GM13977 (cell line): ENCODE data around the gene TUFT1.
A peak's percentile ranks its signal among the peaks of the same experiment; 100 is the strongest.

Experiments used
- DNase-seq: peaks from one replicate; pipeline ENCODE4 v3.0.0; 2012; ENCODE audit warnings: low spot score
- in situ Hi-C: fragments of 300-500 bp; cut with MboI; formaldehyde crosslinking; loops from one replicate; pipeline ENCODE4 v1.12.0; 2022; ENCODE audit warnings: low sequenced_read_pairs, low pct_unique_long_range_greater_than_20kb, mixed read lengths, inconsistent platforms; ENCODE audit not compliant: unreplicated experiment
- TF ChIP-seq, protein P1 (sequence below): IDR thresholded peaks from 2 replicates; pipeline ENCODE4 v1.5.1; 2012; ENCODE audit warnings: mild to moderate bottlenecking, control low read depth; ENCODE audit not compliant: insufficient read depth; ENCODE audit errors: extremely low read depth, missing control alignments

Gene TUFT1

DNA sequence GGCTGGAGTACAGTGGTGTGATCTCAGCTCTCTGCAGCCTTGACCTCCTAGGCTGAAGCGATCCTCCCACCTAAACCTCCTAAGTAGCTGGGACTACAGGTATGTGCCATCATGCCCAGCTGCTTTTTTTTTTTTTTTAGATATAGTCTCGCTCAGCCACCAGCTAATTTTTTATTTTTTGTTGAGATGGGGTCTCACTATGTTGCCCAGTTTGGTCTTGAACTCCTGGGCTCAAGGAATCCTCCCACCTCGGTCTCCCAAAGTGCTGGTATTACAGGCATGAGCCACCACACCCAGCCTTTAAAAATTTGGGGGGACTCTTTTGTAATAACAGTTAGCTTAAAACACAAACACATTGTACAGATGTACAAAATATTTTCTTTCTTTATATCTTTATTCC is 70.0 kb downstream of the TUFT1 start:
- in situ Hi-C loops: no loop called here
- TF ChIP-seq, protein P1, sequence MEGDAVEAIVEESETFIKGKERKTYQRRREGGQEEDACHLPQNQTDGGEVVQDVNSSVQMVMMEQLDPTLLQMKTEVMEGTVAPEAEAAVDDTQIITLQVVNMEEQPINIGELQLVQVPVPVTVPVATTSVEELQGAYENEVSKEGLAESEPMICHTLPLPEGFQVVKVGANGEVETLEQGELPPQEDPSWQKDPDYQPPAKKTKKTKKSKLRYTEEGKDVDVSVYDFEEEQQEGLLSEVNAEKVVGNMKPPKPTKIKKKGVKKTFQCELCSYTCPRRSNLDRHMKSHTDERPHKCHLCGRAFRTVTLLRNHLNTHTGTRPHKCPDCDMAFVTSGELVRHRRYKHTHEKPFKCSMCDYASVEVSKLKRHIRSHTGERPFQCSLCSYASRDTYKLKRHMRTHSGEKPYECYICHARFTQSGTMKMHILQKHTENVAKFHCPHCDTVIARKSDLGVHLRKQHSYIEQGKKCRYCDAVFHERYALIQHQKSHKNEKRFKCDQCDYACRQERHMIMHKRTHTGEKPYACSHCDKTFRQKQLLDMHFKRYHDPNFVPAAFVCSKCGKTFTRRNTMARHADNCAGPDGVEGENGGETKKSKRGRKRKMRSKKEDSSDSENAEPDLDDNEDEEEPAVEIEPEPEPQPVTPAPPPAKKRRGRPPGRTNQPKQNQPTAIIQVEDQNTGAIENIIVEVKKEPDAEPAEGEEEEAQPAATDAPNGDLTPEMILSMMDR: no peak
- no peak for DNase-seq

DNA sequence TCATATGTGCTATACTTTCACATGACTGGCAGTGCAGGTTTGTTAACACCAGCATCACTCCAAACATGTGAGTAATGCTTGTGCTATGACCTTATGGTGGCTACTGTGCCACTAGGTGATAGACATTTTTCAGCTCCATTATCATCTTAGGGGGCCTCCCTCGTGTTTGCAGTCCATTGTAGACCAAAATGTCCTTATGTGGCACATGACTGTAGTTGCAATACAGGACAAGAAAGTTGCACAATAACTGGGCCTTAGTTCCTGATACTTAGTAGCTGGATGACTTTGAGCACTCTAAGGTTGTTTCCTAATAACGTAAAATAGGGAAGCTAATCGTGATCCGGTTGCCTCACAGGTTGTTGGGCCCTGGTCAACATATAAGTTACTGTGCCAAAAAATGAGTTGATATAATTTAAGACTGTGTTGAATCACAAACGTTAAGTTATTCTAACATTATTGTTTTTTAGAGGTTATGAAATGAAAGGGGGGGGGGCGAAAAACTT is 71.2 kb downstream of the TUFT1 start:
- in situ Hi-C loops: no loop called here
- no peak for DNase-seq
- TF ChIP-seq, protein P1: no peak

DNA sequence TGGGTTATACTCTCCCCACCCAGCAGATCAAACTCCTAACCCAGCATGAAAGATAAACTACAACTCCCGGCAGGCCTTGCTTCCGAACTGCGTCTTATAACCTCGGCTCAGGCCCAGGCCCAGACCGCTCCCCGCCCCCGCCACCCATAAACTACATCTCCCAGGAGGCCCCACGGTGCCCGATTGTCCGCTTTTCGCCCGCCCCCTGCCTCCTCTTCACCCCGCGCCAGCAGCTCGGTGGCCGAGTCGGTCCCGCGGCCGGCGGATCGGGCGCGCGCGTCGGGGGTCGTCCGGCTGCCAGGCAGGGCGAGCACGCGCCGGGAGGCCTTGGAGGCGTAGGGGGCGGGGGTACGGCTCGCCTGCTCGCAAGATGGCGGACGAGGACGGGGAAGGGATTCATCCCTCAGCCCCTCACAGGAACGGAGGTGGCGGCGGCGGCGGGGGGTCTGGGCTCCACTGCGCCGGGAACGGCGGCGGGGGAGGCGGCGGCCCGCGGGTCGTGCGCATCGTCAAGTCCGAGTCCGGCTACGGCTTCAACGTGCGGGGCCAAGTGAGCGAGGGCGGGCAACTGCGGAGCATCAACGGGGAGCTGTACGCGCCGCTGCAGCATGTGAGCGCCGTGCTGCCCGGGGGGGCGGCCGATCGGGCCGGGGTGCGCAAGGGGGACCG is 71.9 kb downstream of the TUFT1 start, which contains the start of gene SNX27:
Gene SNX27, plus strand, starts transcription at position 219 of the 669 bp plus-strand sequence. Its CDS starts 152 bp downstream, at position 371.
- in situ Hi-C loops: no loop called here
- TF ChIP-seq, protein P1: no peak
- peak; percentile 95 for DNase-seq

DNA sequence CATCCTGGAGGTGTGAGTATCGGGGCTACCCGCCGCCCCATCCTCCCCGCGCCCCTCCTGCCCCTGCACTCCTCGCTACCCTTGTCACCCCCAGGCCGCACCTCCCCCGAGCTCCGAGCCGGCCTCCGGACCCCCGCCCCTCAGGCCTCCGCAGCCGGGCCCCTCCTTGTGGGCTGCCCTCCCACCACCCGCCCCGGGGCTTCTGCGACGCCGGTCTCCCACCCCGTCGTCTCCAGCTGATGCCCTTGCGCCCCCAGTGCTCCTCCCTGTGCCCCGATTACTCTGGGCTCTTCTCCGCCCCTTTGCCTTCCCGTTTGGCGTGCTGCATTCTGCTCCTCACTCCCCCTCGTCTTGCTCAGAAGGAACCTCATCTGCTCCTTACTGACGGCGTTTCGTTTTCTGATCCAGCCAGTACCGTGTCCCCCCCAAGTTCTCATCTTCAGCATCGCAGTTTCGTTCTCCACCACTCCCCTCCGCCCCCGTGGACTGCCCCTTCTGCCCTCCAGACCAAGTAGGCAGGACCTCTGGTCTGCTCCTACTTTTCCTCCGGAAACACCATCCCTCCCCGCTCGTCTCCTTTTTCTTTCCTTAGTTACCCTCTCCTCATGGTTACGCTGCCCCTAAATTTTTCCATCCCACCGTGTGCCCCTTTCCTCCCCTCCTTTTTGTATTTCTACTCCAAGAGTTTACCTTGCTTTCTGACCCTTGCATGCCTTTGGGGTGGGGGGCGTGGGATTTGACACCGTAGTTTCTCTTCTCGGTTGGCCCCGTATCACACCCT is 72.6 kb downstream of the TUFT1 start:
- TF ChIP-seq, protein P1: no peak
- in situ Hi-C loops: no loop called here
- DNase-seq: peak; percentile 53

DNA sequence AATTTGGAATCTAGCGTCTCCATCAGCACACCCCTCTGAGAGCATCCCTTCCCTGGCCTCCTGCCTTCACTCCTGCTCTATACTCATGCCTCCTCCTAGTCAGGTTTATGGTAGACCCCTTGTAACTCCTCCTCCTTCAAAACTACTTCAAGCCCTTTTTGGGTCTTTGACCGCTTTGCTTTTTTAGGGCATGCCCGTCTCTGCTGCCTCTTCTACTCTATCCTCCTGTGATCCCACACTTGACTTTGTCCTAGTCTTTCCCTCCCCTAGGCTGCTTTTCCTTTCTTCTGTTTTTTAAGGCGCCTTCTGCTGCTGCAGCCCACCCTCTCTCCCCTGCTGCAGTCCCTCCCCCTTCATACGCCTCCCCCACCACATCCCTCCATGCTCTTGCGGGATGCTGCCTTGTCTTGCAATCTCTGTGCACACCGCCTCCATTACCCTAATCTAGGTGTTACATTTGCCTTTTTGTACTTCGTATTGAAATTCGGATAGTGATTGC is 73.2 kb downstream of the TUFT1 start:
- in situ Hi-C loops: no loop called here
- TF ChIP-seq, protein P1: no peak
- DNase-seq: no peak

DNA sequence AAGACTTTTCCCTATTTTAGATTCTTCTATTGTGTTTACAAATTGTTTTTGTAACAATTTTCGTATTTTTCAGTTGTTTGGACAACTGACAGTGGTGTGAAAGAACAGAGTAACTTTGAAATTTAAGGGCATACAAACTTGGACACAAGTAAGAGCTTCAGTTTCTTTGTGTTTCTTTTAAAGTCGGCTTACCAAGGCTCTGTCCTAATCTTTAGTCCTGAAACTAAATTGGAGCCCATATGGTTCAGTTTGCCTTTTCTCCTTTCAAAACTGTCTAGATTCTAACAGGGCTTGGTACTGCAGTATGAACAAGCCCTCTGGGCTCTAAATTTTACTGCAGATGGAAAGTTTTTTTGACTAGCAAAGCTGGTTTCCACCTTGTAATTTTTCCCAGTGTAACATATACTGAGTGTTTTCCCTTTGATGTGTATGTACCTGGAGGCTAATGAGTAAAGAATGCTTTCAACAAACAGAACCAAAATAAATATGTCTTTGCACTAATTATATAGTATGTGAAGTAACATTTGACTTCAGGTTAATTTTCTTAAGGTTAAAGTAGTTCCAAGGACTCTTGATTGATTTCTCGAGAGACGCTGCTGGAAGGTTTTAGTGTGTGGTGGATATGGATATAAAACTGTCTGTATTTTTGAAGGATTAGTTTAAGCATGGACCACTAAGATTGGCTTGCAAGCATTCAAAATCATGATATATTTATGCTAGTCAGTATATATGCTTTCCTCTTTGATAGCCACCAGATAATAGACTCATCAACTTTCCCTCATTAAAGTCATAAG is 75.8 kb downstream of the TUFT1 start:
- in situ Hi-C loops: no loop called here
- no peak for DNase-seq

More for the DNA sequence above, 75.8 kb downstream of the TUFT1 start:
- TF ChIP-seq, protein P1: no peak
